GM21825 (cell line): ENCODE data around the gene PAPPA2.
A peak's percentile ranks its signal among the peaks of the same experiment; 100 is the strongest.

Source experiments
- ATAC-seq: cut with Tn5 transposase; IDR thresholded peaks from one replicate; pipeline ENCODE4 v1.9.1; 2021; ENCODE audit warnings: mild to moderate bottlenecking, moderate library complexity; ENCODE audit not compliant: unreplicated experiment

Gene PAPPA2

GRCh38 chr1:176691251-176692228, 228.6 kb downstream of the PAPPA2 start:
- ATAC-seq: peak; percentile 83

- ATAC-seq: no peak
These were observed 229.5 kb downstream of the PAPPA2 start for GRCh38 chr1:176692431-176692830.

GRCh38 chr1:176692988-176693696, 230.2 kb downstream of the PAPPA2 start:
- no peak for ATAC-seq

- no peak for ATAC-seq
These were observed 230.8 kb downstream of the PAPPA2 start for GRCh38 chr1:176693697-176694329.

GRCh38 chr1:176694713-176695112, 231.7 kb downstream of the PAPPA2 start:
- ATAC-seq: no peak

- ATAC-seq: no peak
These were observed 233.1 kb downstream of the PAPPA2 start for GRCh38 chr1:176696109-176696508.

GRCh38 chr1:176696689-176697088, 233.7 kb downstream of the PAPPA2 start:
- ATAC-seq: no peak

GRCh38 chr1:176699821-176700220, 236.8 kb downstream of the PAPPA2 start:
- ATAC-seq: no peak

GRCh38 chr1:176701151-176701866, 238.3 kb downstream of the PAPPA2 start:
- ATAC-seq: no peak

GRCh38 chr1:176702901-176703300, 239.9 kb downstream of the PAPPA2 start:
- ATAC-seq: no peak

- ATAC-seq: no peak
These were observed 242.6 kb downstream of the PAPPA2 start for GRCh38 chr1:176705585-176705984.

GRCh38 chr1:176717066-176717750, 254.2 kb downstream of the PAPPA2 start:
- ATAC-seq: no peak

GRCh38 chr1:176719447-176719846, 256.5 kb downstream of the PAPPA2 start:
- ATAC-seq: no peak

- no peak for ATAC-seq
These were observed 257.9 kb downstream of the PAPPA2 start for GRCh38 chr1:176720838-176721237.

- ATAC-seq: no peak
These were observed 270.7 kb downstream of the PAPPA2 start for GRCh38 chr1:176733661-176734060.

- ATAC-seq: no peak
These were observed 272.2 kb downstream of the PAPPA2 start for GRCh38 chr1:176735201-176735600.

- ATAC-seq: no peak
These were observed 273.0 kb downstream of the PAPPA2 start for GRCh38 chr1:176736015-176736414.

- ATAC-seq: no peak
These were observed 278.2 kb downstream of the PAPPA2 start for GRCh38 chr1:176741181-176741580.

GRCh38 chr1:176742322-176742721, 279.3 kb downstream of the PAPPA2 start:
- no peak for ATAC-seq

GRCh38 chr1:176744142-176744541, 281.2 kb downstream of the PAPPA2 start:
- no peak for ATAC-seq
